T-helper 17 cell (primary cell): ENCODE results near the gene RHEB. TPM values are rescaled to one million over a fixed set of nuclear protein-coding genes. Genes with fewer than 3 reads are reported as not detected.

ENCODE experiments used
- ATAC-seq: fragments of 150-1000 bp; cut with Tn5 transposase; 2 replicates; pipeline ENCODE4 v1.10.0; 2021; ENCODE audit warnings: mild to moderate bottlenecking, moderate library complexity
- DNase-seq, 3 donors: peaks; one replicate each; pipeline versions ENCODE4 v3.0.0 to v3.0.0-alpha.2; 2020 to 2021
- H3K9me3 ChIP-seq: one replicate; pipeline ENCODE4 v1.7.0; 2013; ENCODE audit warnings: low read length, mild to moderate bottlenecking; ENCODE audit not compliant: control insufficient read depth, poor library complexity, severe bottlenecking
- H3K27ac Mint-ChIP-seq: one replicate; pipeline ENCODE4 v1.8.0; 2022; ENCODE audit warnings: mild to moderate bottlenecking, moderate library complexity, mixed read lengths
- H3K27me3 Mint-ChIP-seq: one replicate; pipeline ENCODE4 v1.8.0; 2022; ENCODE audit warnings: mixed read lengths
- H3K36me3 Mint-ChIP-seq: one replicate; pipeline ENCODE4 v1.8.0; 2022; ENCODE audit warnings: low read depth, mixed read lengths
- H3K4me1 Mint-ChIP-seq: one replicate; pipeline ENCODE4 v1.8.0; 2022; ENCODE audit warnings: mild to moderate bottlenecking, mixed read lengths
- H3K4me3 Mint-ChIP-seq: one replicate; pipeline ENCODE4 v1.8.0; 2022; ENCODE audit warnings: mild to moderate bottlenecking, moderate library complexity, mixed read lengths
- total RNA-seq, 4 donors: library from RNA in 2 of 4; stranded (reverse) in 2 of 4; gene quantifications; one replicate each; pipeline ENCODE4 v1.2.3 and lab custom pipeline; 2022 to 2026

The RHEB gene
- total RNA-seq, 2 donors from 2014 or later: 62.5 to 71.1 TPM

DNA sequence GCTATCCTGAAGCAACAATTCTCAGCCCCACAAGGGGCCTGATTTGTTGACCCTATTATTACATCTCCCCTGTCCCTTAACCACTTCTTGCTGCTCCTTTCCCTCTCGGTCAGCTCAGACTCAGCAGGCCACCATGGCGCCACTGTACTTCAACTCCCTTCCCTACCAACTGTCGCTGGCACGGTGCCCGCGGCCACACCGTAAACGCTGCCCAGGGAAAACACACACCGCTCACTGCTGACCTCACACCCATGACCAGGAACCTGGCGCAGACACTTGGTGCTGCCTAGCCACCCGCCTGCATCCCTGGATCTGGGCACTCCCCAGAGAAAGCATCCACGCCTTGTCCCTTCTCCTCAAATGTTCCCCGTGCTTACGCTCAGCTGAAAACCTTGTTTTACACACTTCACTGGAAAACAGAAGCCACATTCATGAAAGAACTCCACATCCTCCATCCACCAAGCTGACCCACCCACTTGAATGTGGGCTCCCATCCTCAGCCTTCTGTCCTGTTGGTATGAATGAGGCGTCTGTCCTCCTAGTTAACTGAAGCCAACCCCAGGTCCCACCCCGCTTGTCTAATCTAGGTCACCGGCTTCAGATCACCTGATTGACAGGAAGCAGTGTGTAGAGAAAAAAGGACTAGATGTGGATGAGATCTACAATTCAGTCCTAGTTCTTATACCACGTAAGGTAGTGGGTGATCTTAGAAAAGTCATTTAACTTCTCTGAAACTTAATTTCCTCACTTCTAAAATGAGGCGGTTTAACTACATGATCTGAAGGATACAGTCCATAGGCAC, 51.3 kb downstream of the RHEB start:
- ATAC-seq (peak; percentile 78), DNase-seq (no peak)
- H3K27ac Mint-ChIP-seq: peak overlapping the region; percentile 96
- peaks cover 19% of the 10 kb centered on the region for H3K36me3 Mint-ChIP-seq
- peaks cover 46% of the 10 kb centered on the region for H3K4me1 Mint-ChIP-seq
- H3K4me3 Mint-ChIP-seq: peak overlapping the region; percentile 82
- H3K9me3 ChIP-seq: peaks cover 4% of the 10 kb centered on the region
- H3K27me3 Mint-ChIP-seq: no peaks in the 10 kb centered on the region

- Mint-ChIP-seq H3K27ac (no peak overlapping the region), H3K4me1 (peaks cover 27% of the 10 kb centered on the region), H3K27me3 (no peaks in the 10 kb centered on the region), H3K4me3 (no peak overlapping the region), H3K36me3 (peaks cover 19% of the 10 kb centered on the region)
- ATAC-seq (no peak), DNase-seq (no peak)
- H3K9me3 ChIP-seq: peaks cover 4% of the 10 kb centered on the region
Observed at GRCh38 chr7:151465169-151465568, 54.5 kb downstream of the RHEB start.

GRCh38 chr7:151462306-151462779, 57.4 kb downstream of the RHEB start:
- no peaks in the 10 kb centered on the region for H3K27me3 Mint-ChIP-seq
- ATAC-seq (no peak), DNase-seq (no peak)
- H3K4me3 Mint-ChIP-seq: no peak overlapping the region
- H3K27ac Mint-ChIP-seq: no peak overlapping the region
- H3K36me3 Mint-ChIP-seq: peaks cover 1% of the 10 kb centered on the region
- H3K9me3 ChIP-seq: peaks cover 4% of the 10 kb centered on the region
- peaks cover 1% of the 10 kb centered on the region for H3K4me1 Mint-ChIP-seq

GRCh38 chr7:151461942-151462230, 57.8 kb downstream of the RHEB start:
- ATAC-seq: peak; percentile 9
- Mint-ChIP-seq H3K27me3 (no peaks in the 10 kb centered on the region), H3K27ac (no peak overlapping the region), H3K36me3 (no peaks in the 10 kb centered on the region), H3K4me1 (peaks cover 3% of the 10 kb centered on the region), H3K4me3 (no peak overlapping the region)
- peaks cover 4% of the 10 kb centered on the region for H3K9me3 ChIP-seq
- DNase-seq: no peak

- ATAC-seq: no peak
- H3K36me3 Mint-ChIP-seq: no peaks in the 10 kb centered on the region
- no peak overlapping the region for H3K4me3 Mint-ChIP-seq
- peaks cover 3% of the 10 kb centered on the region for H3K4me1 Mint-ChIP-seq
- H3K27ac Mint-ChIP-seq: no peak overlapping the region
- no peaks in the 10 kb centered on the region for H3K27me3 Mint-ChIP-seq
- H3K9me3 ChIP-seq: peaks cover 4% of the 10 kb centered on the region
- no peak for DNase-seq
Observed at GRCh38 chr7:151461096-151461941, 58.4 kb downstream of the RHEB start.

DNA sequence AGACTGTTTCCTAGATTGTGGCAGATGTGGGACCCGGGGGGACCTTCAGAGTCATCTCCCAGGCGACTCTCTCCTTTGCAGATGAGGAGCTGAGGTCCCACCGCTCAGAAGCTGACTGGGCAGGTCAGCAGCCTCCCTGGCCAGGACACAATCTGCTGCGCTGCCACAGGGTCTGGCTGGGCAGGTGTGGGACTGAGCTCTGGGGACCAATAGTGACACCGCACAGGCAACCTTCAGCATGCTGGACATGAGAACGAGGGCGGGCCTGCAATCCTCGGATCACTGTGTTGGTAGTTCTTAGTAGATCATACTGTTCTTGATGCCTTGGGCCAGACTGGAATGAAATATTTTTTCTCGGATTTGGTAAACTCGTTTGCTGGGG, 59.2 kb downstream of the RHEB start:
- H3K27ac Mint-ChIP-seq: no peak overlapping the region
- no peaks in the 10 kb centered on the region for H3K27me3 Mint-ChIP-seq
- peaks cover 5% of the 10 kb centered on the region for H3K4me1 Mint-ChIP-seq
- H3K4me3 Mint-ChIP-seq: no peak overlapping the region
- no peak for DNase-seq
- no peak for ATAC-seq
- peaks cover 4% of the 10 kb centered on the region for H3K9me3 ChIP-seq
- H3K36me3 Mint-ChIP-seq: no peaks in the 10 kb centered on the region

- ATAC-seq: no peak
- no peak for DNase-seq
- H3K4me3 Mint-ChIP-seq: no peak overlapping the region
- no peak overlapping the region for H3K27ac Mint-ChIP-seq
- H3K27me3 Mint-ChIP-seq: no peaks in the 10 kb centered on the region
- H3K4me1 Mint-ChIP-seq: peaks cover 6% of the 10 kb centered on the region
- peaks cover 4% of the 10 kb centered on the region for H3K9me3 ChIP-seq
- H3K36me3 Mint-ChIP-seq: no peaks in the 10 kb centered on the region
Observed at GRCh38 chr7:151459726-151460473, 59.8 kb downstream of the RHEB start.

GRCh38 chr7:151457534-151457933, 62.2 kb downstream of the RHEB start:
- DNase-seq: no peak
- Mint-ChIP-seq H3K4me1 (peaks cover 9% of the 10 kb centered on the region), H3K27me3 (peaks cover 9% of the 10 kb centered on the region), H3K27ac (no peak overlapping the region), H3K4me3 (no peak overlapping the region), H3K36me3 (no peaks in the 10 kb centered on the region)
- no peak for ATAC-seq
- H3K9me3 ChIP-seq: no peaks in the 10 kb centered on the region

DNA sequence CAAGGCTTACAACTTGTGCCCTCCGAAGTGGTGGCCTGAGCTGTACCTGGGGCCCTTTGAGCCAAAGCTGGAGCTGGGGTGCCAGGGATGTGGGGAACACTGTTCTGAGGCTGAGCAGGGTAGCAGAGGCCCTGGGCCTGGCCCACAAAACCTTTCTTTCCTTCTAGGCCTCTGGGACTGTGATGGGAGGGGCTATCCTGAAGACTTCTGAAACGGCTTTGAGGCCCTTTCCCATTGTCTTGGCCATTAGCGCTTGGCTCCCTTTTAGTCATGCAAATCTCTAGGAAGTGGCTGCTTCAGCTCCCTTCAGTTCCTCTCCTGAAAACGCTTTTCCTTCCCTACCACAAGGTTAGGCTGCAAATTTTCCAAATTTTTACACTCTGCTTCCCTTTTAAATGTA, 62.9 kb downstream of the RHEB start:
- no peaks in the 10 kb centered on the region for H3K9me3 ChIP-seq
- H3K27me3 Mint-ChIP-seq: peaks cover 12% of the 10 kb centered on the region
- no peaks in the 10 kb centered on the region for H3K36me3 Mint-ChIP-seq
- no peak overlapping the region for H3K4me3 Mint-ChIP-seq
- ATAC-seq: no peak
- DNase-seq: no peak
- H3K27ac Mint-ChIP-seq: no peak overlapping the region
- H3K4me1 Mint-ChIP-seq: peaks cover 9% of the 10 kb centered on the region

GRCh38 chr7:151456276-151456675, 63.4 kb downstream of the RHEB start:
- Mint-ChIP-seq H3K27me3 (peaks cover 12% of the 10 kb centered on the region), H3K4me3 (no peak overlapping the region), H3K4me1 (peaks cover 9% of the 10 kb centered on the region), H3K36me3 (no peaks in the 10 kb centered on the region), H3K27ac (no peak overlapping the region)
- no peak for DNase-seq
- ATAC-seq: no peak
- H3K9me3 ChIP-seq: no peaks in the 10 kb centered on the region

DNA sequence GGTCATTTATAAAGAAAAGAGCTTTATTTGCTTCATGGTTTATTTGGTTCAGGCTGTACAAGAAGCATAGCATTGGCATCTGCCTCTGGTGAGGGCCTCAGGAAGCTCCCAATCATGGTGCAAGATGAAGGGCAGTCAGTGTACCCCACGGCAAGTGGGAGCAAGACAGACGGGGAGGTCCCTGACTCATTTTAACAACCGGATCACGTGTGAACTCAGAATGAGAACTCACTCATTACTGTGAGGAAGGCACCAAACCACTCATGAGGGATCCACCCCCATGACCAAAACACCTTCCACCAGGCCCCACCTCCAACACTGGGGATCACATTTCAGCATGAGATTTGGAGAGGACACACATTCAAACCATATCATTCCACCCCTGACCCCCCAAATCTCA, 64.0 kb downstream of the RHEB start:
- Mint-ChIP-seq H3K4me1 (peaks cover 9% of the 10 kb centered on the region), H3K27me3 (peaks cover 12% of the 10 kb centered on the region), H3K36me3 (no peaks in the 10 kb centered on the region), H3K4me3 (no peak overlapping the region), H3K27ac (no peak overlapping the region)
- DNase-seq (no peak), ATAC-seq (no peak)
- H3K9me3 ChIP-seq: no peaks in the 10 kb centered on the region

DNA sequence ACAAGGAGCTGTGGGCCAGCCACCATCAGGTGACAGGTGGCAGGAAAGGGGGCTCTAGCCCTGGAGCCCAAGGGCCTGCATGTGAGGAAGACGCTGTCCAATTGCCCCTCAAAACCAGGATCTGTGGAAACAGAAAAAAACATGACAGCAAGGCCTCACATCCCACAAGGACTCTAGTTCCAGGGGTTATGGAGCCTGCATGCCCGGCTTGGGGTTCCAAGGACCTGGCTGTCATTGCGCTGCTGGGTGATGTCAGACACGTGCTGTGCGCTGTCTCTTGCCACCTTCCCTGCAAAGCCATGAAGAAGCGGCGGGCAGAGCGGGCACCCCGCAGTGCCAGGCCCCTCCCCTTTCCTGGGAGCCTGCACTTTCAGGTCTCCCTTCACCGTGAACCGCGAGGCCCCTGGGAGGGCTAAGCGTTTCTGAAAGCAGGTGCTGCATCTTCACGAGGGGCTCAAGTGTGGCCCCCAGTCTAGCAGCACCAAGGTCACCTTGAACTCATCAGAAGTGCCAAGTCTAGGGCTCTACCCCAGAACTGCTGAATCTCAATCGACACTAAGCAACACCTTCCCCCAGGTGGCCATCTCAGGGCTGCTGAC, 64.7 kb downstream of the RHEB start:
- Mint-ChIP-seq H3K4me3 (no peak overlapping the region), H3K36me3 (no peaks in the 10 kb centered on the region), H3K27ac (no peak overlapping the region), H3K27me3 (peaks cover 12% of the 10 kb centered on the region), H3K4me1 (peaks cover 9% of the 10 kb centered on the region)
- H3K9me3 ChIP-seq: no peaks in the 10 kb centered on the region
- no peak for ATAC-seq
- no peak for DNase-seq

- no peak for ATAC-seq
- Mint-ChIP-seq H3K27me3 (peaks cover 17% of the 10 kb centered on the region), H3K4me3 (no peak overlapping the region), H3K4me1 (peaks cover 9% of the 10 kb centered on the region), H3K27ac (no peak overlapping the region), H3K36me3 (no peaks in the 10 kb centered on the region)
- no peak for DNase-seq
- H3K9me3 ChIP-seq: no peaks in the 10 kb centered on the region
Observed at GRCh38 chr7:151454305-151454704, 65.4 kb downstream of the RHEB start.
